GM18951 (cell line): ENCODE data around the gene ETS1.

Experiments used
- POLR2A ChIP-seq: IDR thresholded peaks from 4 replicates; pipeline ENCODE4 v1.6.1; 2011; ENCODE audit warnings: mild to moderate bottlenecking; ENCODE audit not compliant: insufficient read length, insufficient read depth; ENCODE audit errors: extremely low read depth
- in situ Hi-C: fragments of 300-500 bp; cut with MboI; formaldehyde crosslinking; loops from one replicate; pipeline ENCODE4 v1.12.0; 2022; ENCODE audit warnings: low sequenced_read_pairs, mixed read lengths, inconsistent platforms; ENCODE audit not compliant: unreplicated experiment

The ETS1 gene

GRCh38 chr11:128527046-128527445 lies 60.3 kb downstream of the ETS1 start:
- TF ChIP-seq POLR2A: no peak
- in situ Hi-C loops: no loop called here

GRCh38 chr11:128525411-128526243 lies 61.7 kb downstream of the ETS1 start:
- in situ Hi-C loops: no loop called here

GRCh38 chr11:128524172-128524571 lies 63.2 kb downstream of the ETS1 start:
- in situ Hi-C loops: no loop called here
- TF ChIP-seq POLR2A: no peak

More at GRCh38 chr11:128525411-128526243, 61.7 kb downstream of the ETS1 start:
- no peak for TF ChIP-seq POLR2A

GRCh38 chr11:128523641-128524040 lies 63.7 kb downstream of the ETS1 start:
- TF ChIP-seq POLR2A: no peak
- in situ Hi-C loops: no loop called here

- in situ Hi-C loops: no loop called here
- TF ChIP-seq POLR2A: no peak
Measured at GRCh38 chr11:128522943-128523518, 64.3 kb downstream of the ETS1 start.

- in situ Hi-C loops: no loop called here
- TF ChIP-seq POLR2A: peak; percentile 94
Measured at GRCh38 chr11:128522055-128522942, 65.1 kb downstream of the ETS1 start.

GRCh38 chr11:128521682-128522054 lies 65.7 kb downstream of the ETS1 start:
- in situ Hi-C loops: no loop called here
- no peak for TF ChIP-seq POLR2A

- in situ Hi-C loops: no loop called here
- no peak for TF ChIP-seq POLR2A
Measured at GRCh38 chr11:128520888-128521681, 66.3 kb downstream of the ETS1 start.

- no peak for TF ChIP-seq POLR2A
- in situ Hi-C loops: no loop called here
Measured at GRCh38 chr11:128520206-128520887, 67.0 kb downstream of the ETS1 start.

GRCh38 chr11:128519338-128519737 lies 68.0 kb downstream of the ETS1 start:
- peak; percentile 57 for TF ChIP-seq POLR2A
- in situ Hi-C loops: no loop called here

- in situ Hi-C loops: no loop called here
- no peak for TF ChIP-seq POLR2A
Measured at GRCh38 chr11:128518493-128519207, 68.7 kb downstream of the ETS1 start.
